ENCODE measurements around the gene HCN3.
A peak's percentile ranks its signal among the peaks of the same experiment; 100 is the strongest.
"Not testable (repeated sequence)": the region's sequence is repeated elsewhere in the genome, so short reads cannot be mapped to it uniquely, and the experiment has no call there.

The HCN3 gene

GRCh38 chr1:155241069-155241679, 36.1 kb upstream of the HCN3 start:
- H3K4me3 Mint-ChIP-seq: peak overlapping the region; percentile 86
- no peak for TF ChIP-seq CTCF (IDR thresholded peaks at IDR 0.05)
- peaks cover 53% of the 10 kb centered on the region for H3K4me1 Mint-ChIP-seq
- no peaks in the 10 kb centered on the region for H3K27me3 Mint-ChIP-seq (ENCODE audit: low read depth, poor library complexity)
- H3K36me3 Mint-ChIP-seq (ENCODE audit: low read depth): peaks cover 6% of the 10 kb centered on the region
- peak; percentile 52 for DNase-seq
- peak overlapping the region; percentile 65 for H3K27ac Mint-ChIP-seq
- no peaks in the 10 kb centered on the region for H3K9me3 Mint-ChIP-seq

GRCh38 chr1:155241841-155242264, 35.4 kb upstream of the HCN3 start:
- DNase-seq: no peak
- no peaks in the 10 kb centered on the region for H3K27me3 Mint-ChIP-seq (ENCODE audit: low read depth, poor library complexity)
- no peaks in the 10 kb centered on the region for H3K9me3 Mint-ChIP-seq
- TF ChIP-seq CTCF (IDR thresholded peaks at IDR 0.05): no peak
- peaks cover 53% of the 10 kb centered on the region for H3K4me1 Mint-ChIP-seq
- H3K27ac Mint-ChIP-seq: no peak overlapping the region
- H3K4me3 Mint-ChIP-seq: no peak overlapping the region
- H3K36me3 Mint-ChIP-seq (ENCODE audit: low read depth): peaks cover 12% of the 10 kb centered on the region

GRCh38 chr1:155242805-155243358, 34.4 kb upstream of the HCN3 start:
- no peak for DNase-seq
- Mint-ChIP-seq H3K27ac (peak overlapping the region; percentile 85), H3K4me3 (peak overlapping the region; percentile 79), H3K27me3 (ENCODE audit: low read depth, poor library complexity) (no peaks in the 10 kb centered on the region), H3K9me3 (no peaks in the 10 kb centered on the region), H3K36me3 (ENCODE audit: low read depth) (peaks cover 16% of the 10 kb centered on the region), H3K4me1 (peaks cover 53% of the 10 kb centered on the region)
- no peak for TF ChIP-seq CTCF (IDR thresholded peaks at IDR 0.05)

GRCh38 chr1:155244368-155245162, 32.7 kb upstream of the HCN3 start:
- no peaks in the 10 kb centered on the region for H3K27me3 Mint-ChIP-seq (ENCODE audit: low read depth, poor library complexity)
- H3K27ac Mint-ChIP-seq: peak overlapping the region; percentile 14
- peak overlapping the region; percentile 79 for H3K4me3 Mint-ChIP-seq
- H3K36me3 Mint-ChIP-seq (ENCODE audit: low read depth): peaks cover 16% of the 10 kb centered on the region
- H3K4me1 Mint-ChIP-seq: peaks cover 53% of the 10 kb centered on the region
- no peaks in the 10 kb centered on the region for H3K9me3 Mint-ChIP-seq
- peak; percentile 24 for TF ChIP-seq CTCF (IDR thresholded peaks at IDR 0.05)
- DNase-seq: peak; percentile 94

- peaks cover 16% of the 10 kb centered on the region for H3K36me3 Mint-ChIP-seq (ENCODE audit: low read depth)
- H3K9me3 Mint-ChIP-seq: no peaks in the 10 kb centered on the region
- peaks cover 53% of the 10 kb centered on the region for H3K4me1 Mint-ChIP-seq
- no peaks in the 10 kb centered on the region for H3K27me3 Mint-ChIP-seq (ENCODE audit: low read depth, poor library complexity)
- peak overlapping the region; percentile 79 for H3K4me3 Mint-ChIP-seq
- H3K27ac Mint-ChIP-seq: peak overlapping the region; percentile 14
- no peak for DNase-seq
- TF ChIP-seq CTCF (IDR thresholded peaks at IDR 0.05): no peak
Measured at GRCh38 chr1:155245163-155245524, 32.1 kb upstream of the HCN3 start.

GRCh38 chr1:155246796-155247195, 30.5 kb upstream of the HCN3 start:
- not testable (repeated sequence) for DNase-seq; H3K4me3 Mint-ChIP-seq; H3K9me3 Mint-ChIP-seq; H3K27me3 Mint-ChIP-seq (ENCODE audit: low read depth, poor library complexity); H3K27ac Mint-ChIP-seq
- peaks cover 50% of the 10 kb centered on the region for H3K4me1 Mint-ChIP-seq
- peaks cover 16% of the 10 kb centered on the region for H3K36me3 Mint-ChIP-seq (ENCODE audit: low read depth)

Data from nephron progenitor cell (in vitro differentiated cells).